IMR-90 (cell line): ENCODE results near the gene ABHD2. TPM values are rescaled to one million over a fixed set of nuclear protein-coding genes. Genes with fewer than 3 reads are reported as not detected.

ENCODE experiments used
- ATAC-seq: fragments of 200-7000 bp; cut with Tn5 transposase; 2 replicates; pipeline ENCODE4 v1.9.1; 2020; ENCODE audit warnings: low read depth, mild to moderate bottlenecking, moderate library complexity
- BruUV-seq: library from RNA; stranded (reverse); fragments of 400-500 nt; replicated peaks from 2 replicates; lab custom pipeline; 2021; lab: Mats Ljungman, UMichigan
- CTCF ChIA-PET: fragments of 300-600 bp; formaldehyde crosslinking; extraction: SDS; loops from one replicate; lab custom pipeline; 2021; ENCODE audit warnings: antibody characterized with exemption; lab: Yijun Ruan, JAX
- POLR2A ChIA-PET: fragments of 300-600 bp; sonication (Branson Sonifier 250); formaldehyde crosslinking; loops from one replicate; lab custom pipeline; 2022; ENCODE audit warnings: antibody characterized with exemption; ENCODE audit not compliant: unreplicated experiment; lab: Charles Lee
- DNase-seq: peaks from one replicate; pipeline ENCODE4 v3.0.0; 2013
- H2AFZ ChIP-seq: replicated peaks from 2 replicates; pipeline ENCODE3; 2013; ENCODE audit warnings: low read length, mild to moderate bottlenecking; ENCODE audit not compliant: poor library complexity
- H2AK5ac ChIP-seq: 2 replicates; pipeline ENCODE4 v1.6.1; 2013; ENCODE audit warnings: low read depth, low read length, inconsistent platforms
- H2AK9ac ChIP-seq: replicated peaks from 2 replicates; pipeline ENCODE3; 2013; ENCODE audit warnings: mild to moderate bottlenecking, low read depth, low read length, moderate library complexity; ENCODE audit not compliant: poor library complexity
- H2BK120ac ChIP-seq: 2 replicates; pipeline ENCODE4 v1.6.1; 2013; ENCODE audit warnings: low read depth, low read length, inconsistent platforms
- H2BK15ac ChIP-seq: 3 replicates; pipeline ENCODE4 v1.6.1; 2013; ENCODE audit warnings: low read depth, low read length, inconsistent platforms
- H2BK20ac ChIP-seq: 2 replicates; pipeline ENCODE4 v1.6.1; 2013; ENCODE audit warnings: low read depth, mild to moderate bottlenecking, inconsistent platforms, low read length, moderate library complexity
- H2BK5ac ChIP-seq: 2 replicates; pipeline ENCODE4 v1.6.1; 2013; ENCODE audit warnings: mild to moderate bottlenecking, low read depth, low read length, inconsistent platforms; ENCODE audit not compliant: poor library complexity, severe bottlenecking
- H3K14ac ChIP-seq: replicated peaks from 2 replicates; pipeline ENCODE4 v1.6.1; 2013; ENCODE audit warnings: low read depth, low read length, inconsistent platforms
- H3K18ac ChIP-seq: 2 replicates; pipeline ENCODE4 v1.6.1; 2013; ENCODE audit warnings: low read depth, low read length, control low read depth
- H3K23ac ChIP-seq: 2 replicates; pipeline ENCODE4 v1.6.1; 2013; ENCODE audit warnings: low read depth, low read length, inconsistent platforms
- H3K27ac ChIP-seq: 2 replicates; pipeline ENCODE4 v1.5.1; 2013; ENCODE audit warnings: mild to moderate bottlenecking, control low read depth, low read length; ENCODE audit not compliant: insufficient read depth
- H3K27me3 ChIP-seq: 2 replicates; pipeline ENCODE4 v1.6.1; 2013; ENCODE audit warnings: low read length; ENCODE audit not compliant: control insufficient read depth, insufficient read depth
- H3K36me3 ChIP-seq: 2 replicates; pipeline ENCODE4 v1.6.1; 2013; ENCODE audit warnings: low read length, mixed read lengths; ENCODE audit not compliant: control insufficient read depth, insufficient read depth
- H3K4ac ChIP-seq: 2 replicates; pipeline ENCODE4 v1.6.1; 2013; ENCODE audit warnings: low read depth, low read length, inconsistent platforms
- H3K4me1 ChIP-seq: 2 replicates; pipeline ENCODE4 v1.6.1; 2013; ENCODE audit warnings: low read length, mixed read lengths; ENCODE audit not compliant: control insufficient read depth, insufficient read depth
- H3K4me2 ChIP-seq: 2 replicates; pipeline ENCODE4 v1.6.1; 2013; ENCODE audit warnings: low read depth, mild to moderate bottlenecking, control low read depth, low read length, moderate library complexity
- H3K4me3 ChIP-seq: 2 replicates; pipeline ENCODE4 v1.5.1; 2013; ENCODE audit warnings: low read depth, mild to moderate bottlenecking, control low read depth, low read length, moderate library complexity; ENCODE audit not compliant: insufficient read depth
- H3K56ac ChIP-seq: 2 replicates; pipeline ENCODE4 v1.6.1; 2013; ENCODE audit warnings: low read length, inconsistent platforms; ENCODE audit not compliant: insufficient read depth; ENCODE audit errors: extremely low read depth
- H3K79me1 ChIP-seq, 2 experiments: 2 replicates each; pipeline ENCODE4 v1.6.1; 2013; ENCODE audit warnings: low read length in 2 of 2, inconsistent platforms in 1 of 2, low read depth in 1 of 2
- H3K9ac ChIP-seq: 2 replicates; pipeline ENCODE4 v1.6.1; 2013; ENCODE audit warnings: low read depth, low read length, control low read depth
- H3K9me1 ChIP-seq: 2 replicates; pipeline ENCODE4 v1.6.1; 2013; ENCODE audit warnings: low read length, inconsistent platforms; ENCODE audit not compliant: insufficient read depth
- H3K9me3 ChIP-seq: 2 replicates; pipeline ENCODE4 v1.6.1; 2013; ENCODE audit warnings: low read length; ENCODE audit not compliant: control insufficient read depth, insufficient read depth
- H4K20me1 ChIP-seq: 2 replicates; pipeline ENCODE4 v1.6.1; 2013; ENCODE audit warnings: low read length, inconsistent platforms; ENCODE audit not compliant: insufficient read depth
- H4K5ac ChIP-seq: 2 replicates; pipeline ENCODE4 v1.6.1; 2013; ENCODE audit warnings: mild to moderate bottlenecking, low read depth, low read length, control low read depth
- H4K8ac ChIP-seq, 2 experiments: 2 replicates each; pipeline ENCODE4 v1.6.1; 2013; ENCODE audit warnings: low read depth in 2 of 2, low read length in 2 of 2, control low read depth in 1 of 2, inconsistent platforms in 1 of 2
- H4K91ac ChIP-seq: 2 replicates; pipeline ENCODE4 v1.6.1; 2013; ENCODE audit warnings: low read depth, low read length, inconsistent platforms; ENCODE audit not compliant: insufficient read depth
- CHD1 ChIP-seq: IDR thresholded peaks from 2 replicates; pipeline ENCODE4 v1.6.1; 2012; ENCODE audit warnings: low read depth, low read length, improper control_type of control experiment
- CTCF ChIP-seq: conservative IDR thresholded peaks from 2 replicates; pipeline ENCODE4 v1.5.1; 2012; ENCODE audit warnings: mild to moderate bottlenecking, low read depth, low read length, improper control_type of control experiment
- ELK1 ChIP-seq: fragments of 150-350 bp; IDR thresholded peaks from 2 replicates; pipeline ENCODE4 v1.6.1; 2016; ENCODE audit warnings: low read depth, mild to moderate bottlenecking, low read length, moderate library complexity, borderline replicate concordance
- FOS ChIP-seq: fragments of 150-350 bp; IDR thresholded peaks from 2 replicates; pipeline ENCODE4 v1.6.1; 2016; ENCODE audit warnings: low read depth, low read length
- MAFK ChIP-seq: IDR thresholded peaks from 2 replicates; pipeline ENCODE4 v1.6.1; 2012; ENCODE audit warnings: low read depth, low read length, improper control_type of control experiment
- MAZ ChIP-seq: IDR thresholded peaks from 2 replicates; pipeline ENCODE4 v1.6.1; 2012; ENCODE audit warnings: low read depth, mild to moderate bottlenecking, low read length, improper control_type of control experiment, moderate library complexity, borderline replicate concordance
- MXI1 ChIP-seq: IDR thresholded peaks from 2 replicates; pipeline ENCODE4 v1.6.1; 2012; ENCODE audit warnings: low read depth, mild to moderate bottlenecking, low read length, moderate library complexity, borderline replicate concordance
- NFE2L2 ChIP-seq: fragments of 150-350 bp; IDR thresholded peaks from 2 replicates; pipeline ENCODE4 v1.6.1; 2016; ENCODE audit warnings: low read depth, mild to moderate bottlenecking, low read length
- POLR2A ChIP-seq: IDR thresholded peaks from 2 replicates; pipeline ENCODE4 v1.6.1; 2012; ENCODE audit warnings: mild to moderate bottlenecking, low read depth, low read length
- RAD21 ChIP-seq: IDR thresholded peaks from 2 replicates; pipeline ENCODE4 v1.6.1; 2012; ENCODE audit warnings: low read length, improper control_type of control experiment
- SMC3 ChIP-seq: fragments of 150-350 bp; IDR thresholded peaks from 2 replicates; pipeline ENCODE4 v1.6.1; 2016; ENCODE audit warnings: low read depth, mild to moderate bottlenecking, antibody characterized with exemption, low read length, moderate library complexity
- USF2 ChIP-seq: fragments of 150-350 bp; IDR thresholded peaks from 2 replicates; pipeline ENCODE4 v1.6.1; 2017; ENCODE audit warnings: mild to moderate bottlenecking, antibody characterized with exemption, low read length, low read depth
- WGBS, 2 experiments: methylation state at CpG; one replicate each; pipeline versions ENCODE4 v1.1.5 to v1.1.7; 2013; ENCODE audit warnings: missing lambda C conversion rate in 2 of 2; ENCODE audit not compliant: insufficient read length in 1 of 2; ENCODE audit errors: extremely low coverage in 2 of 2; 5-methylcytosine and 5-hydroxymethylcytosine counted together
- dilution Hi-C: fragments of 300-500 bp; cut with HindIII; formaldehyde crosslinking; loops from one replicate; pipeline ENCODE4 v1.14.3; 2018; ENCODE audit warnings: low sequenced_read_pairs; ENCODE audit not compliant: unreplicated experiment
- in situ Hi-C: fragments of 300-500 bp; cut with MboI; formaldehyde crosslinking; loops from 3 replicates; pipeline ENCODE4 v1.14.3; 2019; ENCODE audit warnings: low sequenced_read_pairs, inconsistent platforms, mixed read lengths
- intact Hi-C: fragments of 100-400 bp; cut with micrococcal nuclease; formaldehyde crosslinking; loops from 2 replicates; pipeline ENCODE4 v1.10.0; 2022
- polyA plus RNA-seq, 3 experiments: library from polyadenylated mRNA; depleted of rRNA; stranded (reverse); fragments of >200 nt; gene quantifications; 2 replicates each; pipeline ENCODE4 v1.2.3, GENCODE V29; 2012; ENCODE audit warnings: low replicate concordance in 1 of 3
- total RNA-seq: library from RNA; depleted of rRNA; stranded (reverse); fragments of >200 nt; gene quantifications from 2 replicates; pipeline ENCODE4 v1.2.3, GENCODE V29; 2012

Gene ABHD2
- total and polyA plus RNA-seq, 2 of the 4 experiments (the other 2 are of a cell fraction), result 31.2 to 62.9 TPM

GRCh38 chr15:89150287-89150686, 62.0 kb downstream of the ABHD2 start:
- peaks cover 8% of the 10 kb centered on the region; the same call in 1 of the 2 replicates for H3K9me1 ChIP-seq
- ATAC-seq (no peak), DNase-seq (no peak)
- no TSS peak for BruUV-seq
- H2BK5ac ChIP-seq, result no peak overlapping the region
- no peak overlapping the region for H2BK20ac ChIP-seq
- H4K5ac ChIP-seq, result no peak overlapping the region
- no peak overlapping the region for H4K8ac ChIP-seq
- no peaks in the 10 kb centered on the region for H3K27me3 ChIP-seq
- no peaks in the 10 kb centered on the region; the same call in none of the 2 replicates for H4K20me1 ChIP-seq
- dilution Hi-C loops, result no loop called here
- H3K56ac ChIP-seq, result no peak overlapping the region
- no peak overlapping the region for H3K18ac ChIP-seq
- H2AK9ac ChIP-seq, result no peak overlapping the region
- H2BK15ac ChIP-seq, result no peak overlapping the region
- H3K4me3 ChIP-seq, result no peak overlapping the region
- WGBS, 2 experiments, result no CpG with 5 or more reads among the region's 3 CpGs
- intact Hi-C loops, result no loop called here
- no peak overlapping the region for H4K91ac ChIP-seq
- H3K4me1 ChIP-seq, result peaks cover 3% of the 10 kb centered on the region; the same call in 1 of the 2 replicates
- H2AK5ac ChIP-seq, result no peak overlapping the region
- H3K36me3 ChIP-seq, result peaks cover 10% of the 10 kb centered on the region
- H3K23ac ChIP-seq, result peak overlapping the region; percentile 29; the same call in 1 of the 2 replicates
- H2BK120ac ChIP-seq, result no peak overlapping the region
- H3K4ac ChIP-seq, result no peak overlapping the region
- CTCF ChIA-PET, result interaction anchor here (0.6 to 1.1 kb wide), 3 partner anchors 21 to 245 kb away, joined by 3 read pairs; no protein-coding TSS in a partner anchor
- no peak overlapping the region for H3K4me2 ChIP-seq
- no peak overlapping the region for H2AFZ ChIP-seq
- H3K9me3 ChIP-seq, result no peaks in the 10 kb centered on the region
- no peak overlapping the region for H3K14ac ChIP-seq
- H3K79me1 ChIP-seq, result peaks cover 28 to 37% of the 10 kb centered on the region in 2 experiments
- no peak overlapping the region for H3K9ac ChIP-seq
- H3K27ac ChIP-seq, result no peak overlapping the region
- TF ChIP-seq CTCF, result no peak
- no peak for TF ChIP-seq MAZ
- no peak for TF ChIP-seq ELK1
- TF ChIP-seq MXI1, result no peak
- no peak for TF ChIP-seq NFE2L2
- no peak for TF ChIP-seq USF2
- no peak for TF ChIP-seq MAFK
- no peak for TF ChIP-seq FOS
- no peak for TF ChIP-seq POLR2A
- no peak for TF ChIP-seq RAD21
- no peak for TF ChIP-seq SMC3
- TF ChIP-seq CHD1, result no peak
- POLR2A ChIA-PET, result no interaction called here
- in situ Hi-C loops, result loop anchor here (25.0 kb wide), 1 partner anchor 488 kb away; no protein-coding TSS in a partner anchor
